Measurements from ENCODE around the gene RFTN1.
"Not testable (repeated sequence)": the region's sequence is repeated elsewhere in the genome, so short reads cannot be mapped to it uniquely, and the experiment has no call there.

The RFTN1 gene

DNA sequence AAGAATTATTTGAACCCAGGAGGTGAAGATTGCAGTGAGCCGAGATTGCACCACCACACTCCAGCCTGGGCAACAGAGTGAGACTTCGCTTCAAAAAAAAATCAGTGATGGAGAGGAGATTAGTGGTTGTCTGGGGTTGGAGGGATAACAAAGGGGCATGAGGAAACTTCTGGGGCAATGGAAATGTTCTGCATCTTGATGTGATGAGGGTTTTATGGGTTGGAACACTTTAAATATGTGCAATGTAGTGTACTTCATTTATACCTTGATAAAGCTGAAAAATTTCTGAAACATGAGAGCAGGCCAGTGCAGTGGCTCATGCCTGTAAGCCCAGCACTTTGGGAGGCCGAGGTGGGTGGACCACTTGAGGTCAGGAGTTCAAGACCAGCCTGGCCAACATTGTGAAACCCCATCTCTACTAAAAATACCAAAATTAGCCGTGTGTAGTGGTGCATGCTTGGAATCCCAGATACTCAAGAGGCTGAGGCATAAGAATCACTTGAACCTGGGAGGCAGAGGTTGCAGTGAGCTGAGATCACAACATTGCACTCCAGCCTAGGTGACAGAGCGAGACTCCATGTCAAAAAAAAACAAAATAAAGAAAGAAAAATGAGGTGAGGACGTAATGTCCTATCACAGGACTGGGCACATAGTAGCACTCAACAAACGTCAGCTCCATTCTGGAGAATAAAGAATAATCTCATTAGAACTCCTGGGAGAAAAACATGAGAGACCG is 24.0 kb downstream of the RFTN1 start:
- DNase-seq, result not testable (repeated sequence)

- no peak for DNase-seq
Observed at GRCh38 chr3:16488637-16489036, 24.9 kb downstream of the RFTN1 start.

- no peak for DNase-seq
Observed at GRCh38 chr3:16487511-16488175, 25.9 kb downstream of the RFTN1 start.

- no peak for DNase-seq
Observed at GRCh38 chr3:16486951-16487480, 26.5 kb downstream of the RFTN1 start.

DNA sequence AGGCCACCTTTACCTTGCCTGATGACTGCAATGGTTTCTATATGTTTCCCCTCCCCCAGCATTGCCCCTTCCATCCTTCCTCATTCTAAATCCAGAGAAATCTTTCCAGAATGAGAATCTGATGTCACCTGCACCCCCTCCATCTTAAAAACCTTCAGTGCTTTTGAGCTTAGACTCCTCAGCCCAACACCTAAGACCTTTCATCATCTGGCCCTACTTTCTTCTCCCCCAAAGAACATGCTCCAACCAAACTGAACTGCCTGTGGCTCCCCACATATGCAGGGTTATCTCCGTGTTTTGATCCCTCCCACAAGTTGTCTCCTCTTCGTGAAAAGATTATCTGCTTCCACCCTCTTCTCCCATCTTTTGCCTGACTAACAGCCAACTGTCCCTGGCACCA is 27.3 kb downstream of the RFTN1 start:
- no peak for DNase-seq

DNA sequence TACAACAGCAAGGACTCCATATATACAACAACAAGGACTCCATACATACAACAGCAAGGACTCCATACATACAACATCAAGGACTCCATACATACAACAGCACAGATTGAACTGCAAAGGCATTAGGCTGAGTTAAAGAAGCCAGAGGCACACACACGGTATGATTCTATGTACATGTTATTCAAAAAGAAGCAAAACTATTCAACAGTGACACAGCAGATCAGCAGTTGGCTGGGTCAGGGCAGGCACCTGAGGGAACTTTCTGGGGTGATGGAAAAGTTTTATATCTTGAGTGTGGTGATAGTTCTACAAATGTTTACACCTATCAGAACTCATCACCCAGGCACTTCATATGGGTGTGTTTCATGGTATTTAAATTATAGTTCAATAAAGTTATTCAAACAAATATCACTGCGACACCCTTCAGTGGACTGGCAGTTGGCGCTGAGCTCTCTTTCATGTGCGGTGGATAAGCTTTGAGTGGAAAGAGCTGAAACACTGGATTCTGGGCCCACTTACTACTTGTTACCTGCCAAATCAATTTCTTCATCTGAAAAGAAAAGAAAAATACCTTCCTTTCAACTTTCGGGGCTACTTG is 28.0 kb downstream of the RFTN1 start:
- no peak for DNase-seq

DNA sequence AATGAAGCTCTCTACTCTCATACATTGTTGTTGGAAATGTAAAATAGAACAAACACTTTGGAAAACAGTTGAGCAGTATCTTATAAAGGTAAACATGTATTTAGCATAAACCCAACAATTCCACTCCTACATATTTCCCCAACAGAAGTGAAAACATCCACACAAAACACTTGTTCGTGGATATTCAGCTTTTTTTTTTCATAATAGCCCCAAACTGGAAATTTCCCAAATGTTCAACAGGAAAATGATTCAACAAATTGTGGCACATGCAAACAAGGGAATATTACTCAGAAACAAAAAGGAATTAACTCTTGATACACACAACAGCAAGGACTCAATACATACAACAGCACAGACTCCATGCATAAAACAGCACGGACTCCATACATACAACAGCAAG is 28.5 kb downstream of the RFTN1 start:
- no peak for DNase-seq

- no peak for DNase-seq
Observed at GRCh38 chr3:16484216-16484615, 29.3 kb downstream of the RFTN1 start.

DNA sequence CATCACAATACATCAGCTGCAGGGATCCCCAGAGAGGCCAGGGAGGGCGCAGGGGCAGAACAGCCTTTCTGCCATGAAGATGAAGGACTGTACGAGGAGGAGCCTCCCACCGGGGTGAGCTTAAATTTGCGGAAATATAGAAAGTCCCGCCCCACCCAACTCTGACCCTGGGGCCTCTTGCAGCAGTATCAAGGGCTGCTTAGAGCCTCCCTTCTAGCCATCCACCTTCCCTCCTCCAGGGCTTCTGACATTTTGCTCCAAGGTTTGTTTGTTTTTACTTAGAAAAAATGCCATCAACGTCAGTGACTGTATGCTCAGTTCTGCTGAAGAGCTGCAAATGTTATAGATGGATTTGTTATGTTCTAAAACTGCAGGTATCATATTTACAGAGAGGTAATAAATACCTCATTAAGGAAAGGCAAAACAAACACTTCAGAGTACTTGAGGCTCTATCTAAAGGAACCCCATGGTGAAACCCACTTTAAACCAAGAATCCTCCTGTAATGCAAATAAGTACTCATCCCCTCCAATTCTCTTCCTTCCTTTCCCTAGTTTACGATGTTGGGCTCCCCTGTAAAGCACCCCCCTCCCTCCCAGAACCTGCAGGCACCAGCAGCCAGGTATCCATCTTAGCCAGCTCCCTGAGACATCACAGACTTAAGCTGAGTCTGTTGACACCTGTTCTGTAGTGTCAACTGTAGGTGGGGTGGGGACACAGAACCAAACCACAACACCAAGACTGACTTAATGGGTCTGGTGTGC is 30.5 kb downstream of the RFTN1 start:
- DNase-seq, result no peak

- no peak for DNase-seq
Observed at GRCh38 chr3:16482194-16482769, 31.2 kb downstream of the RFTN1 start.

GRCh38 chr3:16481546-16481897 is 32.0 kb downstream of the RFTN1 start:
- DNase-seq, result no peak

- no peak for DNase-seq
Observed at GRCh38 chr3:16480861-16481545, 32.5 kb downstream of the RFTN1 start.

GRCh38 chr3:16478516-16478915 is 35.0 kb downstream of the RFTN1 start:
- no peak for DNase-seq

DNA sequence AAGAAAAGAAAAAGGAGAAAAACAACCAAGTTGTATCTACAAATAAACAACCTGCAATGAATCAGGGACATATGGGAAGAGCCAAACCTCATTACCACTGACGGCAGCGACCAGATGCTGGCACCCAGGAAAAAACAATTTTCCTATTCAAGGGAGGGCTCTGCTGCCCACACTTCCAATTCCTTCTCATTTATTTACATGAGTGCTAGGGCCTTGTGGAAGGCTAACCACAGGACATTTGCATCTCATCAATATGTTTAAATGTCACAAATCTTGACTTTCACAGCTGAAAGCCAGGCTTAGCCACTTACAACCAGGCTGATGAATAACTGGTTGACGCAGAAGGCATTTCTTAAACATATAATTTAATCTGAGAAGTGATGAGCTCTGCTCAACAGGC is 36.0 kb downstream of the RFTN1 start:
- no peak for DNase-seq

DNA sequence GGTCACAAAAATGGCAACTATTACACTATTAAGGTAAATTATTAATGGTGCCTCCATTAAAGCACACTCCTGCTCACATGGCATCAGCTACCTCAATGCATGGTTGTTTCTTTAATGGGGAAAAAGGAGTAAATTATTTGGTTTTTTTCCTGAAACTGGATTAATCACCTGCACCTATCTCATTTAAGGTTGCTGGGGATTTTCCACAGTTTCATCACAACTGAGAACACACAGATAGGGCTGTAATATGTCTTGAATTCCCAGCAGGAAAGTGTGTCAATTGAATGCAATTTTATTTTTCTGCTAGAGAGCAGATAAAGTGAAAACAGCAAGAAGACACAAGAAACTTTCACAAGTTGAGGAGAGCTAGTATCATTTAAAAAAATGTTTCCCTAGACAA is 36.4 kb downstream of the RFTN1 start:
- DNase-seq, result no peak

- no peak for DNase-seq
Observed at GRCh38 chr3:16476636-16477035, 36.9 kb downstream of the RFTN1 start.

GRCh38 chr3:16475766-16476165 is 37.7 kb downstream of the RFTN1 start:
- no peak for DNase-seq

GRCh38 chr3:16474920-16475319 is 38.6 kb downstream of the RFTN1 start:
- DNase-seq, result no peak

DNA sequence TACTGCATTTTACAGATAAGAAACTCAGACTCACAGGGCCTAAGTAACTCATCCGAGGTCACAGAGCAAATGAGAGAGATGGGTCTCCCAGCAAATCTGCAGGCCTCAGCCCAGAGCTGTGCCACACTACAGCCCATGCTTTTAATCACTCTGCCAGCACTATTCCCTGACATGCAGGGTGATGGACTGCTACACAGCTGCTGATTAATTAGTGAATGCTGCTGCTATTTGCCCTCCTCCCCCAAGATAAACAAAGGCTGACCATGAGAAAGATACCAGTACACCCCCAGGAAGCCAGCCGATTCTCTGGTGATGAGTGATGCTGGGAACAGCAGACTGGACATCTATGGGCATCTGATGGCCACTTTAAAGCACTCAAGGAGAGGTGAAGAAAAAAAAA is 39.3 kb downstream of the RFTN1 start:
- no peak for DNase-seq

DNA sequence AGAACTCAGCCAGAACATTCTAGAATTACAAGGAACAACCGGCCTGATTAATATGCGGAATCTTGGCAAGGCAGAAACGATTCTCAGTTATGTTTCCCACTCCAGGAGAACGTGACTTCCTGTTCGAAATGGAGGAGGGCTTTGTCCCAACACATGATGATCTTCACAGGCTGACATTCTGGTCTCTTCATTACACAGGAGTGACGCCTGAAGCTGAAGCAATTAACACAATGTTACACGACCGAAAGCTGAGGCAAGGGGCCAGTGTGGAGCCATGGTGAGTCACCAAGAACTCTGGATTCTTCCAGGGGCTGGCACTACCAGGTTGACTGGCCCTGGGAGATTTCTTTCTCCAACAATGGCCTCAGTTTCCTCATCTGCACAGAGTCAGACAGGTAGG is 40.9 kb downstream of the RFTN1 start:
- no peak for DNase-seq

GRCh38 chr3:16471897-16472296 is 41.6 kb downstream of the RFTN1 start:
- DNase-seq, result no peak
